Brain microvascular endothelial cell (primary cell): Measurements from ENCODE around the gene TXN.

Experiments used
- DNase-seq: peaks from one replicate; pipeline ENCODE4 v3.0.0-alpha.2; 2020
- H3K27ac ChIP-seq: fragments of 250-450 bp; sonication (Bioruptor Pico); 2 replicates; pipeline ENCODE4 v1.5.1; 2020; ENCODE audit warnings: mild to moderate bottlenecking, moderate library complexity
- H3K27me3 ChIP-seq: fragments of 250-450 bp; sonication (Bioruptor Pico); replicated peaks from 2 replicates; pipeline ENCODE4 v1.5.1; 2020; ENCODE audit warnings: mild to moderate bottlenecking
- H3K36me3 ChIP-seq: fragments of 250-450 bp; sonication (Bioruptor Pico); replicated peaks from 2 replicates; pipeline ENCODE4 v1.5.1; 2020; ENCODE audit warnings: mild to moderate bottlenecking
- H3K4me3 ChIP-seq: 2 replicates; pipeline ENCODE4 v1.5.1; 2011; ENCODE audit warnings: low read depth, mild to moderate bottlenecking, control low read depth, low read length, moderate library complexity
- in situ Hi-C: cut with HindIII; loops from 2 replicates; pipeline ENCODE4 v1.10.0; 2017; ENCODE audit warnings: low sequenced_read_pairs, low pct_ligation_motif_present
- TF ChIP-seq, protein P1 (sequence below): IDR thresholded peaks from 2 replicates; pipeline ENCODE4 v1.5.1; 2011; ENCODE audit warnings: low read depth, mild to moderate bottlenecking, moderate library complexity, low read length, control low read depth, inconsistent platforms; ENCODE audit errors: missing control alignments

Gene TXN

DNA sequence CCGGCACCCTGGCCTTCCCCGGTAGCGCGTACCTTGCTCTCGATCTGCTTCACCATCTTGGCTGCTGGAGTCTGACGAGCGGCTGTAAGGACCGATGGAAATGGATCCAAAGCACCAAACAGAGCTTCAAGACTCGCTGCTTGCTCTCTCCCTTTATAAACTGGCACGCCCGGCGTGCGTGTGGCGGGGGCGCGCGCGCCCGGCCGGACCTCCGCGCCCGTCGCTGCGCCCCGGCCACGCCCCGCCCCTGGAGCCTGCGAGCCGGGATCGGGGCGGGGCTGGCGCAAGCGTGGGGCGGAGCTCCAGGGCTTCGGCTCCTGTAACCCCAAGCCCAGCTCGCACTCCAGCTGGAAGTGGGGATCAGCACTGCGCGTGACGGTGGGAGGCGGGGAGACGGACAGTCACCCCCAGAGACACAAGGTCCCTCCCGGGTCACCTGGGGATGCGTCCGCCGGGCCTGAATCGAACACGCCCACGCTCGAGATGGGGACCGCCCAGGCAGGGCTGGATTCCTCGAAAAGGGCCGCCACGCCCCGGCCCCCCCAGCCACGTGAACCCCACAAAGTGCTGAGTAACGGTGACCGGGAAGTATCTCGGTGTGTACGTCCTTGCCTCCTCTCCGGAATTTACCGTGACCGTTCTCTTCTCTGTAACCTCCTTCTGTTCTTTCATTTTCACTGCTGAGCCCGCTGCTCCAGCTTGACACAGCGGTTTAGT, at the start of gene TXN:
TXN (minus strand) TSS at position 128 of the 717 bp plus-strand sequence; CDS start at position 56, 72 bp downstream.
- Histone ChIP-seq H3K4me3 (peak within 1 kb of the TSS; percentile 90), H3K27me3 (no peaks in the 10 kb centered on the region), H3K27ac (peak within 1 kb of the TSS; percentile 87), H3K36me3 (no peaks in the 10 kb centered on the region)
- in situ Hi-C loops, result no loop called here
- TF ChIP-seq, protein P1, sequence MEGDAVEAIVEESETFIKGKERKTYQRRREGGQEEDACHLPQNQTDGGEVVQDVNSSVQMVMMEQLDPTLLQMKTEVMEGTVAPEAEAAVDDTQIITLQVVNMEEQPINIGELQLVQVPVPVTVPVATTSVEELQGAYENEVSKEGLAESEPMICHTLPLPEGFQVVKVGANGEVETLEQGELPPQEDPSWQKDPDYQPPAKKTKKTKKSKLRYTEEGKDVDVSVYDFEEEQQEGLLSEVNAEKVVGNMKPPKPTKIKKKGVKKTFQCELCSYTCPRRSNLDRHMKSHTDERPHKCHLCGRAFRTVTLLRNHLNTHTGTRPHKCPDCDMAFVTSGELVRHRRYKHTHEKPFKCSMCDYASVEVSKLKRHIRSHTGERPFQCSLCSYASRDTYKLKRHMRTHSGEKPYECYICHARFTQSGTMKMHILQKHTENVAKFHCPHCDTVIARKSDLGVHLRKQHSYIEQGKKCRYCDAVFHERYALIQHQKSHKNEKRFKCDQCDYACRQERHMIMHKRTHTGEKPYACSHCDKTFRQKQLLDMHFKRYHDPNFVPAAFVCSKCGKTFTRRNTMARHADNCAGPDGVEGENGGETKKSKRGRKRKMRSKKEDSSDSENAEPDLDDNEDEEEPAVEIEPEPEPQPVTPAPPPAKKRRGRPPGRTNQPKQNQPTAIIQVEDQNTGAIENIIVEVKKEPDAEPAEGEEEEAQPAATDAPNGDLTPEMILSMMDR, result no peak
- DNase-seq, result peak; percentile 80

DNA sequence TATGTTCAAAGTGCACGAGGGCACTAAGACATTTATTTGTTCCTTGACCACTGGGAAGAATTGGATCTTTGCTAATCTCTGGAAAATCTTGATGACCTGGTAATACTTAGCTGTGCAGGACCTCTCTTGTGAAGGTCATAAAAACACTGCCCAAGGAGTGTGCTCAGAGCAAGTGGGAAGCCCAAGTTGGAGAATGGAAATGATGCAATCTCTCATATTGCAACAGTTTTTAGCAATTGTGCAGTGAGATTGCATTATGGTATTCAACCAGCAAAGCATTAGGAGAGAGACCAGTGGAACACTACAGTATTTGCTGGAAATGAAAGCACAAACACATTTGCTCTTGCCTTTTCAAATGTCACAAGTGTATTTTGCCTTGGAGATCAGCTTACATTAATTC, 46.8 kb upstream of the TXN start:
- H3K4me3 ChIP-seq, result no peak overlapping the region
- H3K36me3 ChIP-seq, result no peaks in the 10 kb centered on the region
- H3K27me3 ChIP-seq, result no peaks in the 10 kb centered on the region
- TF ChIP-seq, protein P1, result no peak
- no peak overlapping the region for H3K27ac ChIP-seq
- in situ Hi-C loops, result no loop called here
- DNase-seq, result no peak

DNA sequence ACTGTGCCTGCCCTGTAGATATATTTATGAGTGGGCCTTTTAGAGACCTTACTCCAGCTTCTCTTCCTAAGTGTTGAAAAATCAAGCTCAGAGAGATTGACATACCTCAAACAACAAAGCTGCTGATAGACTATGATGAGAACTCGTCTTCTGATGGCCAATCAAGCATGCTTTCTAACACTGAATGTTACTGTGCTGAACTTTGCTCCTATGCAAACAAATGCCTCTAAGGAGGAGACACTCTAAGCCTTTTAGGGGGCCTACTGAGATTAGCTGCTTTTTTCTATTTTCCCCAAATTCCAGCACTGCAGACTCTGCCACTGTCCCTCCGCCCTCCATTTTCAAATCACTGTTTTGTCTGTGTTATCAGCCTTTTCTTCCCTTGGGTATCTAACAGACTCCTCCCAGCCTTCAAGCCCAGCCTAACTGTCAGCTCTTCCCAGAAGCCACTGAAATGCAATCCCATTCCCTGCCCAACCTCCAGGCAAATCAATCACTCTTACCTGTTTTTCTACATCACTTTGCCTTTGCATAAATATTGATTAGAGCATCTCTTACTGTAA, 41.8 kb upstream of the TXN start:
- Histone ChIP-seq H3K4me3 (no peak overlapping the region), H3K36me3 (no peaks in the 10 kb centered on the region), H3K27ac (no peak overlapping the region), H3K27me3 (no peaks in the 10 kb centered on the region)
- no peak for DNase-seq
- in situ Hi-C loops, result no loop called here
- TF ChIP-seq, protein P1, result no peak

DNA sequence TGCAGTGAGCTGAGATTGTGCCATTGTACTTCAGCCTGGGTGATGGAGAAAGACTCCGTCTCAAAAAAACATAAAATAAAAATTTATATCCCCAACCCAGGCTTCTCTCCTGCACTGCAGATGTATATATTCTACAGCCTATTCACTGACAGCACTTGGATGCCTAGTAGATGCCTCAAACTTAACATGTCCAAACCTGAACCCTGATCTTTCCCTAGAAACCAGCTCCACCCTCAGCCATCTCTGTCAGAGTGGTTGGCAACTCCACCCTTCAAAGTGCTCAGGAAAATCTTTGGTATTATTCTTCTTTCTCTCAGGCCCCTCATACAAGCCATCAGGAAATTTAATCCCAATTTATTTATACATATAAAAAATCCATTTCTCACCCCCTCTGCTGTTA, 36.9 kb upstream of the TXN start:
- in situ Hi-C loops, result no loop called here
- no peaks in the 10 kb centered on the region for H3K27me3 ChIP-seq
- H3K27ac ChIP-seq, result no peak overlapping the region
- TF ChIP-seq, protein P1, result no peak
- no peaks in the 10 kb centered on the region for H3K36me3 ChIP-seq
- H3K4me3 ChIP-seq, result no peak overlapping the region
- no peak for DNase-seq

DNA sequence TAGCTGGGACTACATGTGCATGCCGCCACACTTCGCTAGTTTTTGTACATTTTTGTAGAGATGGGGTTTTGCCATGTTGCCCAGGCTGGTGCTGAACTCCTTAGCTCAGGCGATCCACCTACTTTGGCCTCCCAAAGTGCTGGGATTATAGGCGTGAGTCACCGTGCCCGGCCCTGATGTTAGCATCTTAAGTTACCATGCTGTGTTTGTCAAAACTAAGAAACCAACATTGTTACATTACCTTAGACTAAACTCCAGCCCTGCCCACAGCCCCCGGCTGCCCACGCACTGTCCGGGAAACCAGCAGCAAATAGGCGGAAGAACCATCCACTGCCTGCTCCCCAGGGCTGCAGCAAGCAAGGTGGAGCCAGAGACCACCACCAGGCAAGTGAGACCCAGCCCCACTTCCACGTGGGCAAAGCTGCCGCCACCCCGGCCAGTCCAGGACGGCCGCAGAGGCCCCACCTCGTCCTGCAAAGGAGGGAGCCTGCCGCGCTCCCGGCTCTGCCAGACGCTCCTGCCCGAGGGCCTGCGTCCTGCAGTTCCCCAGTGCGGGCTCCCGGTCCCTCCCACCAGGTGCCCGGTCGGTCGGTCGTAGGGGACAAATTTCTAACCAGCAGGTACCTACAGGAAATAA, 35.7 kb upstream of the TXN start:
- Histone ChIP-seq H3K4me3 (no peak overlapping the region), H3K27me3 (no peaks in the 10 kb centered on the region), H3K36me3 (no peaks in the 10 kb centered on the region), H3K27ac (no peak overlapping the region)
- TF ChIP-seq, protein P1, result no peak
- DNase-seq, result no peak
- in situ Hi-C loops, result no loop called here
